A549 (cell line): ENCODE results near the gene ARRDC2. TPM values are rescaled to one million over a fixed set of nuclear protein-coding genes. Genes with fewer than 3 reads are reported as not detected.

Experiments
- ATAC-seq, 2 experiments: fragments of 200-7000 bp in 1 of 2; fragments of >200 bp in 1 of 2; cut with Nextera tagmentation in 1 of 2; cut with Tn5 transposase in 1 of 2; 3 replicates each; pipeline versions ENCODE4 v1.8.0 to v1.9.1; 2018 to 2020; ENCODE audit warnings: mild to moderate bottlenecking in 1 of 2, moderate library complexity in 1 of 2
- CTCF ChIA-PET: fragments of 300-600 bp; sonication (Branson Sonifier 250); formaldehyde crosslinking; extraction: SDS; loops from one replicate; lab custom pipeline; 2021; ENCODE audit warnings: antibody characterized with exemption, inconsistent platforms; lab: Yijun Ruan, JAX
- POLR2A ChIA-PET: fragments of 350-600 bp; formaldehyde crosslinking; extraction: SDS; loops from one replicate; lab custom pipeline; 2021; ENCODE audit warnings: antibody characterized with exemption, inconsistent platforms; lab: Yijun Ruan, JAX
- DNase-seq, 2 experiments: peaks; one replicate each; pipeline versions ENCODE4 v3.0.0 to v3.0.0-alpha.2; 2011 to 2016; ENCODE audit warnings: low read depth in 1 of 2, low spot score in 1 of 2
- FAIRE-seq: peaks from 2 replicates; lab custom pipeline; 2011; peaks lifted over from hg19 to GRCh38; lab: Jason Lieb, UNC
- H3K27ac ChIP-seq, 2 experiments: fragments of >200 bp; sonication (Bioruptor Twin); formaldehyde crosslinking; 3 replicates each; pipeline ENCODE4 v1.5.1; 2016 to 2017
- H3K4me1 ChIP-seq: fragments of >200 bp; sonication (Bioruptor Twin); formaldehyde crosslinking; 3 replicates; pipeline ENCODE4 v1.6.1; 2016
- H3K4me2 ChIP-seq: fragments of >200 bp; sonication (Bioruptor Twin); formaldehyde crosslinking; 3 replicates; pipeline ENCODE4 v1.6.1; 2016
- H3K4me3 ChIP-seq: fragments of >200 bp; sonication (Bioruptor Twin); formaldehyde crosslinking; 3 replicates; pipeline ENCODE4 v1.5.1; 2016
- H3K9me3 ChIP-seq: fragments of >200 bp; sonication (Bioruptor Twin); formaldehyde crosslinking; 3 replicates; pipeline ENCODE4 v1.6.1; 2016
- BCL3 ChIP-seq: fragments of >200 bp; sonication (Bioruptor Twin); formaldehyde crosslinking; IDR thresholded peaks from 3 replicates; pipeline ENCODE4 v1.6.1; 2016
- CBX2 ChIP-seq: fragments of 200-600 bp; sonication (generic); IDR thresholded peaks from 2 replicates; pipeline ENCODE4 v1.6.1; 2016; ENCODE audit warnings: low read depth, mild to moderate bottlenecking, borderline replicate concordance
- CEBPB ChIP-seq, 2 experiments: fragments of >200 bp in 1 of 2; sonication (Bioruptor Twin) in 1 of 2; formaldehyde crosslinking in 1 of 2; IDR thresholded peaks; 2 replicates each; pipeline ENCODE4 v1.6.1; 2012 to 2016
- CHD2 ChIP-seq: fragments of 150-350 bp; IDR thresholded peaks from 2 replicates; pipeline ENCODE4 v1.6.1; 2014; ENCODE audit warnings: low read length; ENCODE audit not compliant: partially characterized antibody
- E2F6 ChIP-seq: IDR thresholded peaks from 2 replicates; pipeline ENCODE4 v1.6.1; 2012; ENCODE audit warnings: low read depth, borderline replicate concordance
- ELK1 ChIP-seq: fragments of 150-350 bp; IDR thresholded peaks from 2 replicates; pipeline ENCODE4 v1.6.1; 2014; ENCODE audit warnings: low read depth, mild to moderate bottlenecking, low read length
- EP300 ChIP-seq, 2 experiments: fragments of >200 bp; sonication (Bioruptor Twin); formaldehyde crosslinking; IDR thresholded peaks; 2 replicates in 1 of 2; 3 replicates in 1 of 2; pipeline ENCODE4 v1.6.1; 2016 to 2017
- FOSL2 ChIP-seq, 2 experiments: fragments of 450-650 bp in 1 of 2; fragments of >200 bp in 1 of 2; sonication (Bioruptor Twin) in 1 of 2; formaldehyde crosslinking; IDR thresholded peaks; 2 replicates each; pipeline versions ENCODE4 v1.5.0 to v1.6.1; 2016 to 2020; ENCODE audit warnings: mild to moderate bottlenecking in 1 of 2, moderate library complexity in 1 of 2
- FOXS1 ChIP-seq: fragments of 250-450 bp; sonication (Bioruptor Pico); IDR thresholded peaks from 2 replicates; pipeline ENCODE4 v1.5.0; 2020; ENCODE audit warnings: mild to moderate bottlenecking, moderate library complexity
- HDAC2 ChIP-seq: fragments of 200-600 bp; sonication (generic); IDR thresholded peaks from 2 replicates; pipeline ENCODE4 v1.6.1; 2016
- HEYL ChIP-seq: fragments of 250-450 bp; sonication (Bioruptor Pico); IDR thresholded peaks from 2 replicates; pipeline ENCODE4 v1.8.0; 2021; ENCODE audit warnings: mild to moderate bottlenecking, moderate library complexity
- HOXB5 ChIP-seq: fragments of 250-450 bp; sonication (Bioruptor Pico); IDR thresholded peaks from 2 replicates; pipeline ENCODE4 v1.5.0; 2020; ENCODE audit warnings: mild to moderate bottlenecking, moderate library complexity
- MAFK ChIP-seq: fragments of 450-650 bp; IDR thresholded peaks from 2 replicates; pipeline ENCODE4 v1.6.1; 2014; ENCODE audit not compliant: partially characterized antibody
- RARB ChIP-seq: fragments of 250-450 bp; sonication (Bioruptor Pico); IDR thresholded peaks from 2 replicates; pipeline ENCODE4 v1.8.0; 2021; ENCODE audit warnings: mild to moderate bottlenecking, moderate library complexity
- RFX5 ChIP-seq: fragments of 450-650 bp; IDR thresholded peaks from 2 replicates; pipeline ENCODE4 v1.7.1; 2014; ENCODE audit warnings: antibody characterized with exemption, mild to moderate bottlenecking, moderate library complexity
- RNF2 ChIP-seq: fragments of 200-600 bp; sonication (generic); IDR thresholded peaks from 2 replicates; pipeline ENCODE4 v1.6.1; 2016; ENCODE audit warnings: low read depth, mild to moderate bottlenecking, antibody characterized with exemption, moderate library complexity, borderline replicate concordance
- TFCP2L1 ChIP-seq: fragments of 250-450 bp; sonication (Bioruptor Pico); IDR thresholded peaks from 2 replicates; pipeline ENCODE4 v1.5.0; 2021; ENCODE audit warnings: mild to moderate bottlenecking
- ZC3H11A ChIP-seq: fragments of 450-650 bp; IDR thresholded peaks from 2 replicates; pipeline ENCODE4 v1.6.1; 2014; ENCODE audit warnings: antibody characterized with exemption, mild to moderate bottlenecking
- ZFP36 ChIP-seq: fragments of 450-650 bp; IDR thresholded peaks from 2 replicates; pipeline ENCODE4 v1.6.1; 2014; ENCODE audit warnings: borderline replicate concordance; ENCODE audit not compliant: partially characterized antibody
- ZNF302 ChIP-seq: fragments of 250-450 bp; sonication (Bioruptor Pico); IDR thresholded peaks from 2 replicates; pipeline ENCODE4 v1.9.0; 2021; ENCODE audit warnings: inconsistent platforms, mild to moderate bottlenecking, moderate library complexity
- WGBS: methylation state at CpG from one replicate; pipeline ENCODE4 v1.1.6; 2017; ENCODE audit errors: missing lambda C conversion rate; 5-methylcytosine and 5-hydroxymethylcytosine counted together
- polyA plus RNA-seq, 4 experiments: library from polyadenylated mRNA; depleted of rRNA in 3 of 4; stranded (reverse); fragments of >200 nt; fragmentation: RNase III in 1 of 4; extraction: RNeasy Plus Mini Kit Qiagen cat#74134 plus additional on column Dnase treatment in 1 of 4; gene quantifications; 2 replicates in 3 of 4; 3 replicates in 1 of 4; pipeline ENCODE4 v1.2.3, GENCODE V29; 2011 to 2017

ARRDC2 gene
- polyA plus RNA-seq, 2 of the 4 experiments (the other 2 are of a cell fraction) = 14.5 to 14.8 TPM

- TF ChIP-seq RNF2 = no peak
Measured at GRCh38 chr19:18016209-18016910, 8.4 kb downstream of the ARRDC2 start (continued).

- ATAC-seq = peak in 1 of 2 experiments; percentile 9; a peak in 3 of 6 replicates
- Histone ChIP-seq H3K4me2 (no peak overlapping the region), H3K9me3 (no peaks in the 10 kb centered on the region), H3K27ac (peak overlapping the region; percentile 35 to 91; a peak in 2 of 6 replicates), H3K4me3 (no peak overlapping the region)
- WGBS = 86% methylated on average over 14 of the region's 15 CpGs
- FAIRE-seq = no peak
- no peak for DNase-seq
- ChIA-PET CTCF (interaction anchor here (1.8 kb wide), 2 partner anchors 19 to 42 kb away, joined by 4 to 6 read pairs; no protein-coding TSS in a partner anchor), POLR2A (no interaction called here)
- TF ChIP-seq CEBPB (IDR thresholded peaks at IDR 0.05) = no peak
- TF ChIP-seq, all 56 proteins: peak for 0
- H3K4me1 ChIP-seq = peaks cover 40% of the 10 kb centered on the region
Measured at GRCh38 chr19:18017275-18018083, 9.5 kb downstream of the ARRDC2 start.

- FAIRE-seq = no peak
- TF ChIP-seq HDAC2 (no peak), RARB (no peak), FOSL2 (IDR thresholded peaks at IDR 0.05) (no peak), FOSL2 (CRISPR knock-in tag; IDR thresholded peaks at IDR 0.05) (no peak), TFCP2L1 (CRISPR knock-in tag) (no peak), CBX2 (no peak), HEYL (CRISPR knock-in tag) (no peak), E2F6 (no peak), FOXS1 (no peak), CHD2 (no peak), ZNF302 (CRISPR knock-in tag) (no peak), MAFK (no peak), RFX5 (no peak), ELK1 (no peak), EP300 (IDR thresholded peaks at IDR 0.05) (no peak), ZFP36 (no peak), HOXB5 (CRISPR knock-in tag) (no peak), ZC3H11A (no peak), BCL3 (no peak)
- TF ChIP-seq, all 56 proteins: peak for 0
- Histone ChIP-seq H3K27ac (peak overlapping the region; percentile 91), H3K4me1 (peaks cover 42% of the 10 kb centered on the region), H3K9me3 (no peaks in the 10 kb centered on the region), H3K4me3 (peak overlapping the region; percentile 13; the same call in 1 of the 3 replicates), H3K4me2 (peak overlapping the region; percentile 93)
- ATAC-seq (0 out of 6 replicates have a peak, but pooled peaks of 1 of the 2 experiments have one; percentile 8), DNase-seq (no peak)
- ChIA-PET POLR2A (interaction anchor here (0.5 to 1.5 kb wide), 4 partner anchors 10 to 403 kb away, joined by 3 to 4 read pairs (median 3); partner anchors contain the start of gene MAST3), CTCF (interaction anchor here (1.0 to 2.0 kb wide), 2 partner anchors 13 to 39 kb away, joined by 3 to 8 read pairs; no protein-coding TSS in a partner anchor)
- 61% methylated on average over 9 of the region's 16 CpGs for WGBS
Measured at GRCh38 chr19:18020212-18021085, 12.5 kb downstream of the ARRDC2 start.
